Skin of body (tissue), 2 donors: Measurements from ENCODE around the gene INPP5K. TPM values are rescaled to one million over a fixed set of nuclear protein-coding genes. Genes with fewer than 3 reads are reported as not detected.
"Not testable (repeated sequence)": the region's sequence is repeated elsewhere in the genome, so short reads cannot be mapped to it uniquely, and the experiment has no call there.

Experiments
- DNase-seq: peaks from one replicate; lab custom pipeline; 2025; lab: John Stamatoyannopoulos, UW
- total RNA-seq: library from RNA; depleted of rRNA; stranded (reverse); fragments of >200 nt; gene quantifications from one replicate; pipeline ENCODE4 v1.2.3, GENCODE V29; 2014

INPP5K gene
- total RNA-seq, 1 donor from 2014 or later, result 32.5 TPM

GRCh38 chr17:1467898-1468492 is 48.4 kb downstream of the INPP5K start:
- peak; percentile 16 for DNase-seq

GRCh38 chr17:1467258-1467657 is 49.2 kb downstream of the INPP5K start:
- no peak for DNase-seq

DNA sequence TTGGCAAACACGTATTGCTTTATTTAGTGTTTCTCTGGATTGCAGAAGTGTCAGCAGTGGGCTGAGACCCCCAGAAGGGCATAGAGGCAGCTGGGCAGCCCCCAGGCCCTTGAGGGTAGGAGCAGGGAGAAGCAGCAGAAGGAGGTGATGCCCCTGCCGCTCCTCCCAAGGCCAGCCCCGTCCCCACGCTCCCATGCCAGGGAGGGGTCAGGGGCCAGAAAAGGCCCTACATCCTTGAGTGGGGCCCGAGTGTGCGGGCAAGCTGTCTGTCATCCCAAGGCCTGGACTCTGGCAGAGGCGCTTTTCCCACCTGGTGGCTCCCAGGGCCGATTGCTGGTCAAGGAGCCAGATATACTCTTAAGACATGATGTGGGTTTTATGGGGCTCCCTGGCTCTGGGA is 52.2 kb downstream of the INPP5K start:
- no peak for DNase-seq

DNA sequence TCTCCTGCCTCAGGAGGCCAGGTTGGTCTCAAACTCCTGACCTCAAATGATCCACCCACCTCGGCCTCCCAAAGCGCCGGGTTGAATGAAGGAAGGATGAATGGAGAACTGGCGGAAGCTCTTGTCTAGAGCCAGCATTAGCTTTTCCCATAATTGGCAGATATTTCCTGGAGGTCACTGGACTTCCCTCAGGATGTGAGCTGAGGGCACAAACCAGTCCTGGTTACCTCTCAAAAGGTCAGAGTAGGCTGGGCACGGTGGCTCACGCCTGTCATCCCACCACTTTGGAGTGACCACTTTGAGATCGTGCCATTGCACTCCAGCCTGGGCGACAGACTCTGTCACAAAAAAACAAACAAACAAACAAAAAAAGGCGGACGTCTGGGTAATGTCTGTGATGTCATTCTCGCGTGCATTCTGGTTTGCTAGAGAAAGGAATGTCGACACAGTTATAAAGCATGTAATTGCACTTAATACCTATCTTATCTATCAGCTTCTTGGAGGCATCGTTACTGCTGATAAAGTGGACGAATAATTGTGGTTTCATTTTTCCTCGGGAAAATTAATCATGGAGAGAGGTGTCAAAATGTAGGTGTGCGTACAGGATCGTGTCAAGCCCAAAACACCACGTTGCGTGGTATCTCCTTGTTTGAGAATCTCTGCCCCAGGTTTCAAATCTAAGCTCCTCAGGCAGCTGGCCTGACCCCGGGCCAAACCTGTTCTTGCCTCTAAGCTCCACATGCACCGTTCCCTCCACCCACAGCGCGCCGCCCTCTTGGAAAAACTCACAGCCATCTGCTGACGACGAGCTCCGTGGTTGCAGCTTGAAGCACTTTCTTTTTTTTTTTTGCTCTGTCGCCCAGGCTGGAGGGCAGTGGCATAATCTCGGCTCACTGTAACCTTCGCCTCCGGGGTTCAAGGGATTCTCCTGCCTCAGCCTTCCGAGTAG is 54.0 kb downstream of the INPP5K start:
- DNase-seq, result no peak

- DNase-seq, result no peak
These were observed 55.0 kb downstream of the INPP5K start for GRCh38 chr17:1461198-1461944.

DNA sequence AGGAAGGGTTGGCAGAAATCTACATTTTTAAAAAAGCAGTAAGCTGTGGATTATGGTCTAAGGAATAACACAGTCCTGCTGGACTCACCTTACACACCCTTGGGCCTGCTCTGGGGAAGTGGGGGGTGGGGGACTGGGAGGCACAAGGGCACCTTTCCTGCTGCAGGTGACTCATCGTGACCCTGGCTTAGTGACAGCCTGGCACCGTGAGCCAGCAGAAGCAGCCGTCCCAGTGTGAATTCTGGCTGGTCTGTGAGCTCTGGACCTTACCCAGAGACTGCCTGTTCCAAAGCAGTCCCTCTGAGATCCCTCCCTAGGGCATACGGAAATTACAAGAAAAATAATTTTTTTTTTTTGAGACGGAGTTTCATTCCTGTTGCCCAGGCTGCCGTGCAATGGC is 56.2 kb downstream of the INPP5K start:
- DNase-seq, result no peak

GRCh38 chr17:1455797-1456599 is 60.4 kb downstream of the INPP5K start, which contains the start of gene CRK:
Gene CRK (minus strand): TSS chr17:1456232. CDS start chr17:1456117, 115 bp downstream.
- peak; percentile 96 for DNase-seq

DNA sequence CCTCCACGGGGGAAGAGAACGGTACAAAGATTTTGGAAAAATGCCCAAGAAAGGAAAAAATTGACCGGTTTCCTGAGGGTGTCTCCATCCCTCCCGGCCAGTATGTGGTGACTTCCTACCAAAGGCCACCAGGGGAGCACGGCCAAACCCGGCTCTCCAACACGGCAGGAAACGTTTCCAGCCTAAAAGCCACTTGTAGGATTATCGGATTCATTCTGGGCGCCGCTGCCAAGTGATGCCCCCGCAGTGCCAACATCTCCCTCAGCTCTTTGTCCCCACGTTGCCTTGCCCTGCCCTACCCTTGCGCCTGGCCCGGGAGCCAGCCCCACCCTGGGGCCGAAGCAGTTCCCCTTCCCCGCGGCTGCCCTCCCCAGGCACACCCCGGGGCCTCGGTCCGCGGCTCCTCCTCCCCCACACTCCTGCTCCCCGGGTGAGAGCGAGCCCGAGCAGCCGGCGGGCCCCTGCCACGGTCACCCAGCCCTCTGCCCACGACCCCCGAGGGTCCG is 61.1 kb downstream of the INPP5K start:
- peak; percentile 75 for DNase-seq

DNA sequence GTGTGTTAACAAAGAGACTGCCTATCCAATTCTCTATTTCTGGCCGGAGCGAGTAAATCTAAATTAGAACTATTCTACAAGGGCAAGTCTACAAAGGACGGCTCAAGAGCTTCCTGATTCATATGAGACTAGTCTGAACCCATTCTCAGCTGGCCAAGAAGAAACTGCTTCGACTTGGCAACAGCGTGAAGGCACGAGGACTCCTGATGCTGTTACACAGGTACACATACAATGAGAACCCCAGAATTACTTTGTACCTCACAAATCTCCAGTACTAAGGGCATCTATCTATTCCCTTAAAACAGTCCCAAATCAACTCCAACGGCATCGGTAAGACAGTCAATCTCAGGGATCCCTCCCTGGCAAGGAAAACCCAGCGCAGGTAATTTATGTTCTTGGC is 61.9 kb downstream of the INPP5K start:
- DNase-seq, result no peak

GRCh38 chr17:1453694-1454093 is 62.7 kb downstream of the INPP5K start:
- not testable (repeated sequence) for DNase-seq

- DNase-seq, result no peak
These were observed 63.6 kb downstream of the INPP5K start for GRCh38 chr17:1452836-1453235.

GRCh38 chr17:1450261-1450660 is 66.2 kb downstream of the INPP5K start:
- DNase-seq, result not testable (repeated sequence)

DNA sequence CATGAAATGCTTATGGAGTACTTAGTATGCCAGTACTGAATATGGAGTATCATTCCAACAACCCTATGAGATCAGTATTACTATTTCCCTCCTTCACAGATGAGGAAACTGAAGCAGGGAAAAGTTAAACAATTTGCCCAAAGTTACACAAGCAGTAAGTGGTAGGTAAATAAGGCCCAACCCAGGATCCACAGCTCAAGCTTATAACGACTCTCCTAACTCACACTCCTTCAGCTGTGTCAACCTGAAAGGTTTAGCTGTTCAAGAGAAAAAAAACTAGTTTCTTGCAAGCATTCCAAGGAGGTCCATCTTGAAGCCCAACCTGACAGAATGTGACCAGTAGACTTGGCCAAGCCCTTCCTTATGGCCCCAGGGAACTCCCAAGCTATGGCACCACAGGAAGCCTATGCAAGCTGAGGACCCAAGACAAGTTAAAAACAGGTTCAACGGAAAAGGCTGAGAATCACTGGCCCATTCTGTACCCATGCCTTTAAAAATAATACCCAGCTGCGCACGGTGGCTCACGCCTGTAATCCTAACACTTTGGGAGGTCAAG is 66.9 kb downstream of the INPP5K start:
- DNase-seq, result no peak

GRCh38 chr17:1447052-1447451 is 69.4 kb downstream of the INPP5K start:
- no peak for DNase-seq

DNA sequence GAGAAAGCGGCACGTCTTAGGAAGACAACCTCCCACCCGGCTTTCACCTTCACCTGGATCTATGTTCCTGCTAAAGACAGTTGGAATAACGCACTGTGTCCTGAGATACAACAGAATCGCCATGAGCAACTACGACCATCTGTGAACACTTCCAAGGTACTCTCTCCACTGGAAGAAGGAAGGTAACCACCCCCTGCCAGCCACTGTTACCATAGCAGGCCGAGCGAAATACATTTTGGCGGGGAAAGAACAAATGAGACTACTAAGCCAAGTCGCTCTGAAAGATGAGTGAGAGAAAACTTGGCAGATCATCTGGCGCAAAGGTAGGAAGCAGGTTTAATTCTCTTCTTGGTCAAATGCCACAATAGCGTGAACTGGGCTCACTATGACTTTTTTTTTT is 70.2 kb downstream of the INPP5K start:
- DNase-seq, result no peak

- not testable (repeated sequence) for DNase-seq
These were observed 70.7 kb downstream of the INPP5K start for GRCh38 chr17:1445695-1446094.
